ENCODE data around the gene TEX52. TPM values are rescaled to one million over a fixed set of nuclear protein-coding genes. Genes with fewer than 3 reads are reported as not detected.

The TEX52 gene
- total and polyA plus RNA-seq, 12 donors = not detected

DNA sequence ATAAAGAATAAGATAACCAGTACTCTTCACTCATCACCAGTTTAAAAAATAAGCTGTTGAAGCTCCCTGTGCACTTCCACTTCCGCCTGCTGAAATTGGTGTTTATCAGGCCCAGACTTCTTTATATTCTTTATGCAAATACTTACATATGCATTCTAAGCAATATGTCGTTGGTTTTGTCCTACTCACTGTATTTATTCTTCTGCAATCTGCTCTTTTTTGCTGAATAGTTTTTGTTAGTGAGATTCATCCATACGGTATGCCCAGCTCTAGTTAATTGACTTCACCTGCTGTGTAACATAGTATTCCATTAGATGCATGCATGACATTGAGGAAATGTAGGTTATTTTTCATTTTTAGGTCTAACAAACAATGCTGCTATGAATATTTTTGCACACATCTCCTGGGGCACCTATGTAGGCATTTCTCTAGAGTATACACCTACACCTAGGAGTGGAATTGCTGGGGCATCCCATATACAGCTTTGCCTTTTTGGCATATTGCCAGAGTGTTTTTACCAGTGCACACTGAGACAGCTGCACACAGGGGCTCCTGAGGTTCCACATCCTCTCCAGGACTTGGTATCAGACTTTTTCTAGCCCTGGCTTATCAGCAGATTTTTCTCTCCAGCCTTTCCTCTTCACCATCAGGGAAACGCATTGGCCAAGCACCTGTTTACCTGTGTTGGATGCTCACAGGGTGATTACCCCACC lies 21.0 kb downstream of the TEX52 start:
- intact Hi-C loops (cut with DNase I) = no loop called here
- peaks cover 0 to 35% (median 0%) of the 10 kb centered on the region in 9 donors for H3K36me3 ChIP-seq
- DNase-seq = no peak
- no peak for ATAC-seq
- H3K9me3 ChIP-seq = no peaks in the 10 kb centered on the region
- peak overlapping the region in 1 of 10 donors; percentile 53 for H3K4me3 ChIP-seq
- peaks cover 0 to 25% (median 8%) of the 10 kb centered on the region in 9 donors for H3K4me1 ChIP-seq
- no peak for TF ChIP-seq CTCF (IDR thresholded peaks at IDR 0.05)
- WGBS, 2 donors = 68 to 78% methylated on average over 4 of the region's 4 CpGs
- no peak overlapping the region for H3K27ac ChIP-seq
- H3K27me3 ChIP-seq = peaks cover 0 to 7% (median 0%) of the 10 kb centered on the region in 7 donors

- ATAC-seq (peak; percentile 54 to 81 (median 71)), DNase-seq (peak; percentile 40 to 43)
- peaks cover 0 to 7% (median 0%) of the 10 kb centered on the region in 7 donors for H3K27me3 ChIP-seq
- intact Hi-C loops (cut with DNase I) = no loop called here
- peaks cover 0 to 25% (median 8%) of the 10 kb centered on the region in 9 donors for H3K4me1 ChIP-seq
- no peaks in the 10 kb centered on the region for H3K9me3 ChIP-seq
- H3K27ac ChIP-seq = peak within 1 kb of the TSS in 7 of 10 donors; percentile 20 to 64 (median 45)
- peak in 4 of 9 donors; percentile 8 to 32 (median 27) for TF ChIP-seq CTCF (IDR thresholded peaks at IDR 0.05)
- H3K4me3 ChIP-seq = peak within 1 kb of the TSS in 9 of 10 donors; percentile 11 to 53 (median 40)
- H3K36me3 ChIP-seq = peaks cover 0 to 43% (median 0%) of the 10 kb centered on the region in 9 donors
- WGBS, 2 donors = 12 to 24% methylated on average over 32 of the region's 32 CpGs
Observed at GRCh38 chr12:2834581-2835491, 22.0 kb downstream of the TEX52 start, which contains the start of gene NRIP2. Gene NRIP2 (minus strand): TSS chr12:2835035. CDS start chr12:2834983, 52 bp downstream.

DNA sequence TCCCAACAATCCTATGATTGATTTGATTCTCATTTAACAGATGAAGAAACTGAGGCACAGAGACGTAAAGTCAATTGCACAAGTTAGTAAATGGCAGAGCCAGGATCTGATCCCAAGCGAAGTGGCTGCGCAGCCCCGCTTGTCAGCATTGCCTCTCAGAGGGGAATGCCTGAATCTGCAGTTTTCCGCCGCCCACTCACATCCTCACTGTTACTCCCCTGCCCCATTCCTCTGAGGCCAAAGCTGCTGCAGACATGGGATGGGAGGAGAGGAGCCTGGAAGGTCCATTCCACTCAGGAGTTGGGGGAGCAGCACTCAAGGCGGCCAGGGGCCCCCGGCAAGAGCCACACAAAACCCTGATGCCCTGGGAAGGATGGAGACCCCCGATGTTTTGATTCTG lies 23.0 kb downstream of the TEX52 start:
- WGBS, 2 donors = 48 to 80% methylated on average over 9 of the region's 9 CpGs
- Histone ChIP-seq H3K27me3 (peaks cover 0 to 7% (median 0%) of the 10 kb centered on the region in 7 donors), H3K4me3 (peak overlapping the region in 7 of 10 donors; percentile 11 to 53 (median 42)), H3K36me3 (peaks cover 0 to 44% (median 0%) of the 10 kb centered on the region in 9 donors), H3K27ac (peak overlapping the region in 6 of 10 donors; percentile 20 to 64 (median 48)), H3K4me1 (peaks cover 0 to 25% (median 8%) of the 10 kb centered on the region in 9 donors), H3K9me3 (no peaks in the 10 kb centered on the region)
- intact Hi-C loops (cut with DNase I) = no loop called here
- DNase-seq (no peak), ATAC-seq (peak in 7 of 8 donors; percentile 27 to 68 (median 56))
- TF ChIP-seq CTCF (IDR thresholded peaks at IDR 0.05) = no peak

- Histone ChIP-seq H3K36me3 (peaks cover 0 to 48% (median 0%) of the 10 kb centered on the region in 9 donors), H3K4me1 (peaks cover 0 to 25% (median 8%) of the 10 kb centered on the region in 9 donors), H3K27ac (peak overlapping the region in 5 of 10 donors; percentile 8 to 60 (median 37)), H3K9me3 (no peaks in the 10 kb centered on the region), H3K4me3 (peak overlapping the region in 6 of 10 donors; percentile 2 to 53 (median 44)), H3K27me3 (peaks cover 0 to 7% (median 0%) of the 10 kb centered on the region in 7 donors)
- intact Hi-C loops (cut with DNase I) = no loop called here
- TF ChIP-seq CTCF (IDR thresholded peaks at IDR 0.05) = no peak
- DNase-seq (no peak), ATAC-seq (no peak)
- 53 to 62% methylated on average over 5 of the region's 5 CpGs for WGBS, 2 donors
Observed at GRCh38 chr12:2833327-2833726, 23.5 kb downstream of the TEX52 start.

Measured in heart right ventricle (tissue), 16 donors.